ENCODE measurements around the gene FGF18.

FGF18 gene

GRCh38 chr5:171506951-171507350, 87.5 kb downstream of the FGF18 start:
- no peak for DNase-seq
